GM21381 (cell line): ENCODE data around the gene DUXB.

ENCODE experiments used
- ATAC-seq: cut with Tn5 transposase; IDR thresholded peaks from one replicate; pipeline ENCODE4 v1.9.1; 2021; ENCODE audit warnings: mild to moderate bottlenecking, moderate library complexity; ENCODE audit not compliant: unreplicated experiment

Gene DUXB

GRCh38 chr16:75667503-75667902 is 33.8 kb downstream of the DUXB start:
- no peak for ATAC-seq

GRCh38 chr16:75660726-75661302 is 40.4 kb downstream of the DUXB start:
- no peak for ATAC-seq

- ATAC-seq, result no peak
These were observed 40.9 kb downstream of the DUXB start for GRCh38 chr16:75660321-75660720.

GRCh38 chr16:75658175-75658574 is 43.1 kb downstream of the DUXB start:
- no peak for ATAC-seq

GRCh38 chr16:75653922-75654321 is 47.3 kb downstream of the DUXB start:
- ATAC-seq, result no peak

- peak; percentile 33 for ATAC-seq
These were observed 52.8 kb downstream of the DUXB start for GRCh38 chr16:75648265-75649076.

- ATAC-seq, result peak; percentile 88
These were observed 53.6 kb downstream of the DUXB start, which contains the start of the genes KARS1 and TERF2IP for GRCh38 chr16:75647492-75648264. Gene KARS1 (minus strand): TSS chr16:75647665. CDS start chr16:75647639, 26 bp downstream. Gene TERF2IP (plus strand): TSS chr16:75647773. CDS start chr16:75647883, 110 bp downstream.

- peak; percentile 18 for ATAC-seq
These were observed 54.2 kb downstream of the DUXB start for GRCh38 chr16:75647112-75647491.

- no peak for ATAC-seq
These were observed 56.8 kb downstream of the DUXB start for GRCh38 chr16:75644240-75645012.
